ENCODE measurements around the gene SPECC1L.

DNA sequence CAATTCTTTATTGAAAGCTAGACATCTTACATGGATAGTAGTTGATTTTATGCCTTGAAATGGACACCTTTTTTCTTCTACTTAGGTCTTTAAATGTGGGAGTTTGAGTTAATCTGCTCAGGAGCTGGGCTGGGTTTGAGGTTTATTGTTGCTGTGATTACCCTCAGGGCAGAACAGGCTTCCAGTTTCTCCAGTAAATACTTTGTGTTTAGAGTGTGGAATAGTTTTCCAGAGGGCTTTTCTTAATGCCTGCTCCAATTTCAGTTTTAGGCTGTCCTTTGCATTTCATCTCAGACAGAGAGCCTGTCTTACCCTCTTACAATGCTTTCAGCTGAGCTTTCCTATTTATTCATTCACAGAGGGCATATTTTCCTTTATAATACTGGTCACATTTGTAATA, 86.9 kb downstream of the SPECC1L start:
- TF ChIP-seq, protein P1, sequence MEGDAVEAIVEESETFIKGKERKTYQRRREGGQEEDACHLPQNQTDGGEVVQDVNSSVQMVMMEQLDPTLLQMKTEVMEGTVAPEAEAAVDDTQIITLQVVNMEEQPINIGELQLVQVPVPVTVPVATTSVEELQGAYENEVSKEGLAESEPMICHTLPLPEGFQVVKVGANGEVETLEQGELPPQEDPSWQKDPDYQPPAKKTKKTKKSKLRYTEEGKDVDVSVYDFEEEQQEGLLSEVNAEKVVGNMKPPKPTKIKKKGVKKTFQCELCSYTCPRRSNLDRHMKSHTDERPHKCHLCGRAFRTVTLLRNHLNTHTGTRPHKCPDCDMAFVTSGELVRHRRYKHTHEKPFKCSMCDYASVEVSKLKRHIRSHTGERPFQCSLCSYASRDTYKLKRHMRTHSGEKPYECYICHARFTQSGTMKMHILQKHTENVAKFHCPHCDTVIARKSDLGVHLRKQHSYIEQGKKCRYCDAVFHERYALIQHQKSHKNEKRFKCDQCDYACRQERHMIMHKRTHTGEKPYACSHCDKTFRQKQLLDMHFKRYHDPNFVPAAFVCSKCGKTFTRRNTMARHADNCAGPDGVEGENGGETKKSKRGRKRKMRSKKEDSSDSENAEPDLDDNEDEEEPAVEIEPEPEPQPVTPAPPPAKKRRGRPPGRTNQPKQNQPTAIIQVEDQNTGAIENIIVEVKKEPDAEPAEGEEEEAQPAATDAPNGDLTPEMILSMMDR (IDR thresholded peaks at IDR 0.05): no peak
- TF ChIP-seq POLR2A (IDR thresholded peaks at IDR 0.05): no peak
